Colonic mucosa (tissue), 4 donors: ENCODE results near the gene KCNG2. TPM values are rescaled to one million over a fixed set of nuclear protein-coding genes. Genes with fewer than 3 reads are reported as not detected.

Experiments
- DNase-seq: peaks from one replicate; pipeline ENCODE4 v3.0.0-alpha.2; 2020
- H3K27ac ChIP-seq: fragments of 200-600 bp; one replicate; pipeline ENCODE4 v1.8.0; 2021
- H3K27me3 ChIP-seq: fragments of 200-600 bp; one replicate; pipeline ENCODE4 v1.8.0; 2021
- H3K36me3 ChIP-seq: fragments of 200-600 bp; one replicate; pipeline ENCODE4 v1.8.0; 2021
- H3K4me1 ChIP-seq: fragments of 200-600 bp; one replicate; pipeline ENCODE4 v1.8.0; 2021; ENCODE audit warnings: mild to moderate bottlenecking
- H3K4me3 ChIP-seq: fragments of 200-600 bp; one replicate; pipeline ENCODE4 v1.8.0; 2021
- H3K9ac ChIP-seq, 2 donors: one replicate each; pipeline ENCODE4 v1.7.0; 2013; ENCODE audit warnings: control low read depth in 2 of 2, low read depth in 2 of 2, low read length in 2 of 2
- H3K9me3 ChIP-seq: fragments of 200-600 bp; one replicate; pipeline ENCODE4 v1.8.0; 2021
- intact Hi-C: fragments of 100-400 bp; cut with DNase I; formaldehyde crosslinking; loops from one replicate; pipeline ENCODE4 v1.14.1; 2022
- total RNA-seq, 2 donors: library from RNA; stranded (reverse); fragmentation: NEBNext Ultra II Directional in 1 of 2; extraction: Animal tissue kit (Norgen Biotek cat#: 25700) in 1 of 2; gene quantifications; one replicate each; pipeline ENCODE4 v1.2.1, GENCODE V29; 2021
- TF ChIP-seq, protein P1 (sequence below): fragments of 200-600 bp; IDR thresholded peaks from one replicate; pipeline ENCODE4 v1.8.0; 2022; ENCODE audit warnings: antibody characterized with exemption, mild to moderate bottlenecking
- donor health status: healthy.
- donor health status: DM: no; HTN: no; CAD: no.
- donor health status: DM: no; HTN: no; CAD: no.

Gene KCNG2
- total RNA-seq, 2 donors from 2014 or later = 0.32 TPM; not detected in 1

DNA sequence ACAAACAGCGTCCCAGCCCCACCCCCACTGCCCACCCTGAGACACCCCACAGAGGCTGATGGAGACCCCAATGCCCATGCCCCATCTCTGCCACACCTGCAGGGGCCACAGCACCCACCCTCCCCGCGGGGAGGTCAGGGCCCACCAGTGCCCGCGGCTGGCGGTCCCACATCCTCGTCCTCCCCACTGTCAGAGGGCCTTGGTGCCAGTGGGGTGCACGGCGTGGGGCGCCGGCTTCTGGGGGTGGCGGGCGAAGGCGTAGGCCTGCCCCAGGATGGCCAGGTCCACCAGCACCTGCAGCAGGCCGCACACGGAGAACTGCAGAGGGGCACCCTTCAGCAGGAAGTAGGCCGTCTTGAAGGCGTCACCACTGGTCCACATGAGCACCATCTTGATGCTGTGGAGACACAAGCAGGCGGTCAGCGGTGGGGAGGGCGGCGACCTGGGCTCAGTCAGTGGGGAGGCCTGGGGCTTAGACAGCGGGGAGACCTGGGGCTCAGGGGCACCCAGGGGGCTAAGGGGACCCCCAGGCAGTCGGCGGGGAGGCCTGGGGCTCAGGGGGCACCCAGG, 106.1 kb downstream of the KCNG2 start:
- no peak overlapping the region for H3K9ac ChIP-seq
- no peaks in the 10 kb centered on the region for H3K4me1 ChIP-seq
- H3K36me3 ChIP-seq = peaks cover 7% of the 10 kb centered on the region
- H3K27ac ChIP-seq = no peak overlapping the region
- intact Hi-C loops = no loop called here
- no peak overlapping the region for H3K4me3 ChIP-seq
- TF ChIP-seq, protein P1, sequence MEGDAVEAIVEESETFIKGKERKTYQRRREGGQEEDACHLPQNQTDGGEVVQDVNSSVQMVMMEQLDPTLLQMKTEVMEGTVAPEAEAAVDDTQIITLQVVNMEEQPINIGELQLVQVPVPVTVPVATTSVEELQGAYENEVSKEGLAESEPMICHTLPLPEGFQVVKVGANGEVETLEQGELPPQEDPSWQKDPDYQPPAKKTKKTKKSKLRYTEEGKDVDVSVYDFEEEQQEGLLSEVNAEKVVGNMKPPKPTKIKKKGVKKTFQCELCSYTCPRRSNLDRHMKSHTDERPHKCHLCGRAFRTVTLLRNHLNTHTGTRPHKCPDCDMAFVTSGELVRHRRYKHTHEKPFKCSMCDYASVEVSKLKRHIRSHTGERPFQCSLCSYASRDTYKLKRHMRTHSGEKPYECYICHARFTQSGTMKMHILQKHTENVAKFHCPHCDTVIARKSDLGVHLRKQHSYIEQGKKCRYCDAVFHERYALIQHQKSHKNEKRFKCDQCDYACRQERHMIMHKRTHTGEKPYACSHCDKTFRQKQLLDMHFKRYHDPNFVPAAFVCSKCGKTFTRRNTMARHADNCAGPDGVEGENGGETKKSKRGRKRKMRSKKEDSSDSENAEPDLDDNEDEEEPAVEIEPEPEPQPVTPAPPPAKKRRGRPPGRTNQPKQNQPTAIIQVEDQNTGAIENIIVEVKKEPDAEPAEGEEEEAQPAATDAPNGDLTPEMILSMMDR = no peak
- H3K27me3 ChIP-seq = no peaks in the 10 kb centered on the region
- no peaks in the 10 kb centered on the region for H3K9me3 ChIP-seq
- DNase-seq = no peak

DNA sequence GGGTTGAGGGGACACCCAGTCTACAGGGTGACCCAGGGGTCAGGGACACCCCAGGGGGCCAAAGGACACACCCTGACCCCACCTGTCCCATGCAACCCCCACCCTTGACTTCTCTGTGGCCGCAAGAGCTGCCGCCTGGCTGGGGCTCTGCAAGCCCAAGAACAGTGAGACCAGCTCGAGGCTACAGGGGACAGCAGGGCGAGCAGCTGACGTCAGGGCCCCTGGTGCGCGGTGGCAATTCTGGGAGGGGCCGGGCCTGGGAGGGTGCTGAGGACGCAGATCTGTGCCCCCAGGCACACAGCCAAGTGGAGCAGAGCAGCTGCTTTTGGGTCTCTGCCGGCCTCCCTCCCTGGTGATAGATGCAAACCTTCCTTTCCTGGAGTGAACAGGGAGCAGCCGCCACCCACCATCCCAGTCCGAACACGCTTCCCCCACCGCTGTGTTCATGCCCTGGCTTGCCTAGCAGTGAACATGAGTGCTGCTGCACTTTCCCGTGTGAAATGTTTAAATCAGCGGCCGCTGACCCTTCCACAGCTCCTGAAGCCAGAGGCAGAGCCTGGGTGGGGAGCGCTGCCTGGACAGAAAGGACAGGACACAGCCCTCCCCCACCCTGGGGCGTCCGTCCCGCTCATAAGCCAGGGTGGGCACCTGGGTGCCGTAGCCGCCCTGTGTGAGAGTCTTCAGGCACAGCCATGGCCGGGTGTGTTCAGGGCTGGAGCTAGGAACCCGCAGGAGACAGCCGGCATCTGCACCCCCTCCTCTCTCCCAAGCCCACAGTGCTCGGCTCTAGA, 106.8 kb downstream of the KCNG2 start:
- H3K9me3 ChIP-seq = no peaks in the 10 kb centered on the region
- no peak overlapping the region for H3K9ac ChIP-seq
- no peak for DNase-seq
- intact Hi-C loops = no loop called here
- no peak overlapping the region for H3K4me3 ChIP-seq
- H3K36me3 ChIP-seq = peaks cover 7% of the 10 kb centered on the region
- TF ChIP-seq, protein P1 = no peak
- no peak overlapping the region for H3K27ac ChIP-seq
- H3K4me1 ChIP-seq = no peaks in the 10 kb centered on the region
- no peaks in the 10 kb centered on the region for H3K27me3 ChIP-seq

DNA sequence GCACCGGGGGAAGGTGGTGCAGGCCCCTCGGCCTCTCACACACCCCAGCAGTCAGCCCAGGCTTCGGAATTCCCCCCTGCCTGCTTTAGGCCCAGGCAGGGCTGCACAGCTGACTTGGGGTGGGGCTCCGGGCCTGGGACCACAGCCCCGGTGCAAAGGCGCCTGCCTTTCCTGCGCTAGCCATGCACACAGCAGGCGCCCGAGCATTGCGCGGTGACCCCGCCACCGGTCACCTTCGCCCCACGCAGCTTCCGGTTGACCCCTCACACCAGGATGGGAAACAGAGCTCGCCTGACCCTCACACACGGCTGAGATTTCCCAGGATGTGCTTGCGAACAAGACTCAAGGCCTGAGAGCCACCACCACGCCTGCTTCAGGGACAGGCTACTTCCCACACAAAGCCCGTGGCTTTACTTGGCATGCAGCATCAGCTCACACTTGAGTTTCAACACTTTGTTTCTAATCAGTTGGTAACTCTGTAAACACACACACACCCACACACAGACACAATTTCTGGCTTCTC, 107.7 kb downstream of the KCNG2 start:
- TF ChIP-seq, protein P1 = no peak
- Histone ChIP-seq H3K4me3 (no peak overlapping the region), H3K36me3 (peaks cover 7% of the 10 kb centered on the region), H3K9me3 (no peaks in the 10 kb centered on the region), H3K4me1 (no peaks in the 10 kb centered on the region), H3K9ac (no peak overlapping the region), H3K27me3 (no peaks in the 10 kb centered on the region), H3K27ac (no peak overlapping the region)
- intact Hi-C loops = no loop called here
- DNase-seq = no peak

DNA sequence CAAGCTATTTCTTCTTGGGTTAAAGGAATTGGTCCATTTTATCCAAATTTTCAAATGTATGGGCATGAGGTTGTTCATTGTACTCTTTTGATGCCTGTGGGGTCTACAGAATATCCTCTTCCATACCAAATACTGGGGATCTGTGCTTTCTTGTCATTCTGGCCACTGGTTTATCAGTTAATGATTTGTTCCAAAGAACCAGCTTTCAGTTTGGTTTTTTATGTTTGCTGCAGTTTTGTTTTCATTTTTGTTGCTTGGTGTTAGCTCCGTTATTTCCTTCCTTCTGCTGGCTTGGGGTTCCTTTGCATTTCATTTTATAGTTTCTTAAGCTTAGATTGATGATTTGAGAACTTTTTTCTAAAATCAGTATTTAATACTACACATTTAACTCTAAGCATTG, 108.3 kb downstream of the KCNG2 start:
- H3K4me1 ChIP-seq = no peaks in the 10 kb centered on the region
- DNase-seq = no peak
- TF ChIP-seq, protein P1 = no peak
- no peak overlapping the region for H3K27ac ChIP-seq
- H3K27me3 ChIP-seq = no peaks in the 10 kb centered on the region
- no peak overlapping the region for H3K4me3 ChIP-seq
- H3K9me3 ChIP-seq = no peaks in the 10 kb centered on the region
- peaks cover 7% of the 10 kb centered on the region for H3K36me3 ChIP-seq
- intact Hi-C loops = no loop called here
- no peak overlapping the region for H3K9ac ChIP-seq

DNA sequence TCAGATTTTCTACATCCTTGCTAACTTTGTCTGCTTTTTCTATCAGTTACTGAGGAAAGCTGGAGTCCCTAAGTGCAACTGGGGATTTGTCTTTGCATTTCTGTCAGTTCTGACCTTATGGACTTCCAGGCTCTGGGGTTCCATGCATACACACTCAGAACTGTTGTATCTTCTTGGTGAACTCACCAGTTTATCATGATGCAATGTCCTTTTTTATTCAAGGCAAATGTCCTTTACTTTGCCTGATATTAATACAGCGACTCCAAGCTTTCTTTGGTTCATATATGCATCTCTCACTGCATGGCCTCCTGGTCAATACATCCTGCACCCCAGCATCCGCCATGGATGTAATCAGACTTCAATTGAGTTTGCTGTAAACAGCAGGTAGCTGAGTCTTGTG, 109.0 kb downstream of the KCNG2 start:
- intact Hi-C loops = no loop called here
- Histone ChIP-seq H3K9me3 (no peaks in the 10 kb centered on the region), H3K9ac (no peak overlapping the region), H3K4me3 (no peak overlapping the region), H3K27ac (no peak overlapping the region), H3K4me1 (no peaks in the 10 kb centered on the region), H3K36me3 (peaks cover 7% of the 10 kb centered on the region), H3K27me3 (no peaks in the 10 kb centered on the region)
- TF ChIP-seq, protein P1 = no peak
- no peak for DNase-seq
